HCT116 (cell line): ENCODE data around the gene CAMK1D. TPM values are rescaled to one million over a fixed set of nuclear protein-coding genes. Genes with fewer than 3 reads are reported as not detected.
"Not testable (repeated sequence)": the region's sequence is repeated elsewhere in the genome, so short reads cannot be mapped to it uniquely, and the experiment has no call there.

ENCODE experiments used
- ATAC-seq: fragments of 200-7000 bp; cut with Tn5 transposase; 2 replicates; pipeline ENCODE4 v1.9.1; 2020; ENCODE audit warnings: mild to moderate bottlenecking, moderate library complexity
- BruUV-seq: library from RNA; stranded (reverse); fragments of 400-500 nt; replicated peaks from 2 replicates; lab custom pipeline; 2021; lab: Mats Ljungman, UMichigan
- CTCF ChIA-PET: fragments of 300-600 bp; sonication (Branson Sonifier 250); formaldehyde crosslinking; loops from one replicate; lab custom pipeline; 2021; ENCODE audit warnings: antibody characterized with exemption; lab: Charles Lee
- POLR2A ChIA-PET: fragments of 300-600, 350-600 bp; sonication (Branson Sonifier 250); formaldehyde crosslinking; loops from one replicate; lab custom pipeline; 2021; ENCODE audit warnings: antibody characterized with exemption; lab: Charles Lee
- RAD21 ChIA-PET, 2 experiments: fragments of 300-600 bp; sonication (Branson Sonifier 250); formaldehyde crosslinking; loops; one replicate each; lab custom pipeline; 2023; ENCODE audit warnings: low total read pairs in 2 of 2; ENCODE audit not compliant: uncharacterized antibody in 2 of 2, unreplicated experiment in 2 of 2, low non-redundant PET in 1 of 2; lab: Charles Lee
- DNase-seq: peaks from one replicate; pipeline ENCODE4 v3.0.0-alpha.2; 2010; ENCODE audit warnings: low read depth, low spot score
- H2AFZ ChIP-seq: fragments of 200-600 bp; shearing (Covaris generic), sonication (generic); 2 replicates; pipeline ENCODE4 v1.6.1; 2017; ENCODE audit warnings: low read depth, mixed run types, mixed read lengths, antibody characterized with exemption, low read length; ENCODE audit not compliant: poor library complexity, severe bottlenecking
- H3K27ac ChIP-seq: 2 replicates; pipeline ENCODE4 v1.5.1; 2012; ENCODE audit warnings: low read depth, low read length
- H3K27me3 ChIP-seq: fragments of 200-600 bp; sonication (generic); 2 replicates; pipeline ENCODE4 v1.6.1; 2016; ENCODE audit warnings: mixed run types, low read length, mixed read lengths; ENCODE audit not compliant: insufficient read depth
- H3K36me3 ChIP-seq, 2 experiments: fragments of 200-500 bp in 1 of 2; fragments of 200-600 bp in 1 of 2; sonication (Bioruptor generic) in 1 of 2; sonication (generic) in 1 of 2; 2 replicates each; pipeline versions ENCODE4 v1.5.1 to v1.6.1; 2014 to 2016; ENCODE audit warnings: low read length in 2 of 2, inconsistent platforms in 1 of 2, mixed read lengths in 1 of 2, mixed run types in 1 of 2; ENCODE audit not compliant: insufficient read depth in 2 of 2, control insufficient read depth in 1 of 2
- H3K4me1 ChIP-seq, 2 experiments: fragments of 200-600 bp in 1 of 2; sonication (generic) in 1 of 2; 2 replicates each; pipeline versions ENCODE4 v1.5.1 to v1.6.1; 2012 to 2017; ENCODE audit warnings: low read length in 2 of 2, inconsistent platforms in 1 of 2, mild to moderate bottlenecking in 1 of 2, mixed read lengths in 1 of 2, mixed run types in 1 of 2, moderate library complexity in 1 of 2; ENCODE audit not compliant: insufficient read depth in 2 of 2, control insufficient read depth in 1 of 2
- H3K4me2 ChIP-seq: fragments of 200-600 bp; sonication (generic); 2 replicates; pipeline ENCODE4 v1.6.1; 2017; ENCODE audit warnings: mixed run types, low read length, mixed read lengths
- H3K4me3 ChIP-seq, 2 experiments: fragments of 200-600 bp in 1 of 2; sonication (generic) in 1 of 2; replicated peaks in 1 of 2; 2 replicates each; pipeline ENCODE4 v1.5.1; 2011 to 2016; ENCODE audit warnings: low read length in 2 of 2, control low read depth in 1 of 2, low read depth in 1 of 2, mild to moderate bottlenecking in 1 of 2, mixed read lengths in 1 of 2, mixed run types in 1 of 2
- H3K79me2 ChIP-seq: fragments of 200-600 bp; sonication (generic); 2 replicates; pipeline ENCODE4 v1.6.1; 2017; ENCODE audit warnings: mild to moderate bottlenecking, mixed run types, low read length, moderate library complexity, mixed read lengths; ENCODE audit not compliant: insufficient read depth
- H3K9ac ChIP-seq: fragments of 200-600 bp; sonication (generic); 2 replicates; pipeline ENCODE4 v1.6.1; 2016; ENCODE audit warnings: low read length, mixed read lengths
- H3K9me2 ChIP-seq: fragments of 200-600 bp; sonication (generic), shearing (Covaris generic); 2 replicates; pipeline ENCODE4 v1.6.1; 2017; ENCODE audit warnings: mixed run types, mild to moderate bottlenecking, moderate library complexity; ENCODE audit not compliant: insufficient read depth
- H3K9me3 ChIP-seq, 2 experiments: fragments of 200-500 bp in 1 of 2; fragments of 200-600 bp in 1 of 2; sonication (Bioruptor generic) in 1 of 2; sonication (generic) in 1 of 2; 2 replicates each; pipeline ENCODE4 v1.6.1; 2014 to 2017; ENCODE audit warnings: low read length in 2 of 2, mixed read lengths in 2 of 2, inconsistent platforms in 1 of 2, low read depth in 1 of 2, mild to moderate bottlenecking in 1 of 2, mixed run types in 1 of 2, moderate library complexity in 1 of 2; ENCODE audit not compliant: control insufficient read depth in 1 of 2, insufficient read depth in 1 of 2
- H4K20me1 ChIP-seq: fragments of 200-600 bp; sonication (generic), shearing (Covaris generic); 2 replicates; pipeline ENCODE4 v1.6.1; 2017; ENCODE audit warnings: mixed run types, mild to moderate bottlenecking, moderate library complexity; ENCODE audit not compliant: insufficient read depth
- ATF3 ChIP-seq: IDR thresholded peaks from 2 replicates; pipeline ENCODE4 v1.6.1; 2012
- MAX ChIP-seq: IDR thresholded peaks from 2 replicates; pipeline ENCODE4 v1.6.1; 2012
- POLR2A ChIP-seq: IDR thresholded peaks from 2 replicates; pipeline ENCODE4 v1.7.0; 2011; ENCODE audit warnings: borderline replicate concordance; ENCODE audit not compliant: insufficient read depth, insufficient read length; ENCODE audit errors: extremely low read depth
- RAD21 ChIP-seq: IDR thresholded peaks from 2 replicates; pipeline ENCODE4 v1.6.1; 2012; ENCODE audit warnings: low read depth, mild to moderate bottlenecking
- REST ChIP-seq: IDR thresholded peaks from 2 replicates; pipeline ENCODE4 v1.6.1; 2012; ENCODE audit warnings: low read depth
- SIN3A ChIP-seq: IDR thresholded peaks from 2 replicates; pipeline ENCODE4 v1.6.1; 2012; ENCODE audit warnings: low read depth
- intact Hi-C: fragments of 100-400 bp; cut with micrococcal nuclease; formaldehyde crosslinking; loops from 2 replicates; pipeline ENCODE4 v1.10.0; 2022
- total RNA-seq: library from RNA; stranded (reverse); gene quantifications from one replicate; pipeline ENCODE4 v1.2.1, GENCODE V29; 2021; ENCODE audit not compliant: unreplicated experiment

CAMK1D gene
- total RNA-seq, 1 experiment from 2014 or later, result 9.6 TPM

- no peak for TF ChIP-seq REST
- TF ChIP-seq RAD21, result no peak
- no peak for TF ChIP-seq SIN3A
- TF ChIP-seq POLR2A, result no peak
- no peak for TF ChIP-seq ATF3
- no peak for TF ChIP-seq MAX
These were observed 194.2 kb downstream of the CAMK1D start (continued) for GRCh38 chr10:12543589-12543988.

GRCh38 chr10:12546160-12546802 lies 196.9 kb downstream of the CAMK1D start:
- H4K20me1 ChIP-seq, intact Hi-C loops, H3K27ac ChIP-seq, H3K36me3 ChIP-seq, DNase-seq, ATAC-seq, H3K4me3 ChIP-seq, H2AFZ ChIP-seq, POLR2A ChIA-PET, H3K9me2 ChIP-seq, H3K27me3 ChIP-seq, H3K9me3 ChIP-seq, BruUV-seq, H3K9ac ChIP-seq, H3K4me1 ChIP-seq, H3K4me2 ChIP-seq, CTCF ChIA-PET, H3K79me2 ChIP-seq, RAD21 ChIA-PET: not testable (repeated sequence)
